ENCODE data around the gene CPVL.

GRCh38 chr7:28993371-28993770, 153.0 kb downstream of the CPVL start:
- no peak for TF ChIP-seq RAD21 (IDR thresholded peaks at IDR 0.05; ENCODE audit: low read depth)
- TF ChIP-seq CTCF (IDR thresholded peaks at IDR 0.05 in 2 of 3, conservative IDR thresholded peaks at IDR 0.05 in 1 of 3; ENCODE audit: borderline replicate concordance in 1 of 3, insufficient read depth in 1 of 3, low read depth in 2 of 3, low read length in 2 of 3) = no peak
- no peak for TF ChIP-seq EZH2 (IDR thresholded peaks at IDR 0.05)
- no peak for TF ChIP-seq TCF7L2 (IDR thresholded peaks at IDR 0.05; ENCODE audit: borderline replicate concordance, extremely low read depth, insufficient read depth, insufficient read length)
- TF ChIP-seq EZH2phosphoT487 (IDR thresholded peaks at IDR 0.05; ENCODE audit: borderline replicate concordance) = no peak
- TF ChIP-seq POLR2A (IDR thresholded peaks at IDR 0.05; ENCODE audit: borderline replicate concordance, extremely low read depth, insufficient read depth, insufficient read length) = no peak
- TF ChIP-seq SP1 (IDR thresholded peaks at IDR 0.05; ENCODE audit: low read depth) = no peak
- TF ChIP-seq ZNF274 (IDR thresholded peaks at IDR 0.05; ENCODE audit: low read depth, low read length) = no peak
- no peak for TF ChIP-seq MAX (IDR thresholded peaks at IDR 0.05)
- no peak for TF ChIP-seq FOSL1 (IDR thresholded peaks at IDR 0.05; ENCODE audit: low read depth)
